Activated CD8-positive, alpha-beta memory T cell treated with anti-CD3 and anti-CD28 coated beads, Interleukin-2, amount 50 U/mL, for 4 hours (primary cell): ENCODE data around the gene COL4A3.
A peak's percentile ranks its signal among the peaks of the same experiment; 100 is the strongest.
"Not testable (repeated sequence)": the region's sequence is repeated elsewhere in the genome, so short reads cannot be mapped to it uniquely, and the experiment has no call there.

Experiments
- DNase-seq: peaks from one replicate; pipeline ENCODE4 v3.0.0-alpha.2; 2020

The COL4A3 gene

GRCh38 chr2:227219312-227220105 lies 55.1 kb downstream of the COL4A3 start:
- no peak for DNase-seq

- no peak for DNase-seq
Measured at GRCh38 chr2:227221120-227221519, 56.7 kb downstream of the COL4A3 start.

GRCh38 chr2:227222292-227222691 lies 57.9 kb downstream of the COL4A3 start:
- DNase-seq: no peak

- DNase-seq: not testable (repeated sequence)
Measured at GRCh38 chr2:227225641-227226040, 61.2 kb downstream of the COL4A3 start.

GRCh38 chr2:227228061-227228667 lies 63.7 kb downstream of the COL4A3 start:
- no peak for DNase-seq

- no peak for DNase-seq
Measured at GRCh38 chr2:227230151-227230550, 65.7 kb downstream of the COL4A3 start.

- DNase-seq: no peak
Measured at GRCh38 chr2:227234429-227234828, 70.0 kb downstream of the COL4A3 start.

- DNase-seq: no peak
Measured at GRCh38 chr2:227237786-227238185, 73.4 kb downstream of the COL4A3 start.

- peak; percentile 60 for DNase-seq
Measured at GRCh38 chr2:227238238-227239237, 74.1 kb downstream of the COL4A3 start.

GRCh38 chr2:227241005-227241404 lies 76.6 kb downstream of the COL4A3 start:
- no peak for DNase-seq

- DNase-seq: no peak
Measured at GRCh38 chr2:227248876-227249275, 84.5 kb downstream of the COL4A3 start.

GRCh38 chr2:227252831-227253230 lies 88.4 kb downstream of the COL4A3 start:
- no peak for DNase-seq

GRCh38 chr2:227256605-227257004 lies 92.2 kb downstream of the COL4A3 start:
- no peak for DNase-seq

- DNase-seq: no peak
Measured at GRCh38 chr2:227257820-227258219, 93.4 kb downstream of the COL4A3 start.

GRCh38 chr2:227260041-227260440 lies 95.6 kb downstream of the COL4A3 start:
- no peak for DNase-seq

- no peak for DNase-seq
Measured at GRCh38 chr2:227267410-227268115, 103.1 kb downstream of the COL4A3 start.

GRCh38 chr2:227280895-227281294 lies 116.5 kb downstream of the COL4A3 start:
- DNase-seq: no peak

GRCh38 chr2:227285741-227286236 lies 121.4 kb downstream of the COL4A3 start:
- no peak for DNase-seq

GRCh38 chr2:227287771-227288170 lies 123.3 kb downstream of the COL4A3 start:
- no peak for DNase-seq

- no peak for DNase-seq
Measured at GRCh38 chr2:227292314-227292713, 127.9 kb downstream of the COL4A3 start.

- DNase-seq: no peak
Measured at GRCh38 chr2:227293531-227293930, 129.1 kb downstream of the COL4A3 start.

GRCh38 chr2:227295806-227296205 lies 131.4 kb downstream of the COL4A3 start:
- DNase-seq: no peak
